D721Med (cell line): Measurements from ENCODE around the gene PCDHA6.
"Not testable (repeated sequence)": the region's sequence is repeated elsewhere in the genome, so short reads cannot be mapped to it uniquely, and the experiment has no call there.

Experiments used
- DNase-seq: peaks from one replicate; pipeline ENCODE4 v3.0.0; 2011; ENCODE audit warnings: low spot score; ENCODE audit not compliant: insufficient read length
- FAIRE-seq: peaks from 2 replicates; lab custom pipeline; 2011; peaks lifted over from hg19 to GRCh38; lab: Jason Lieb, UNC
- TF ChIP-seq, protein P1 (sequence below): IDR thresholded peaks from 2 replicates; pipeline ENCODE4 v1.5.1; 2012; ENCODE audit warnings: mild to moderate bottlenecking, control low read depth; ENCODE audit not compliant: insufficient read depth; ENCODE audit errors: missing control alignments

The PCDHA6 gene

DNA sequence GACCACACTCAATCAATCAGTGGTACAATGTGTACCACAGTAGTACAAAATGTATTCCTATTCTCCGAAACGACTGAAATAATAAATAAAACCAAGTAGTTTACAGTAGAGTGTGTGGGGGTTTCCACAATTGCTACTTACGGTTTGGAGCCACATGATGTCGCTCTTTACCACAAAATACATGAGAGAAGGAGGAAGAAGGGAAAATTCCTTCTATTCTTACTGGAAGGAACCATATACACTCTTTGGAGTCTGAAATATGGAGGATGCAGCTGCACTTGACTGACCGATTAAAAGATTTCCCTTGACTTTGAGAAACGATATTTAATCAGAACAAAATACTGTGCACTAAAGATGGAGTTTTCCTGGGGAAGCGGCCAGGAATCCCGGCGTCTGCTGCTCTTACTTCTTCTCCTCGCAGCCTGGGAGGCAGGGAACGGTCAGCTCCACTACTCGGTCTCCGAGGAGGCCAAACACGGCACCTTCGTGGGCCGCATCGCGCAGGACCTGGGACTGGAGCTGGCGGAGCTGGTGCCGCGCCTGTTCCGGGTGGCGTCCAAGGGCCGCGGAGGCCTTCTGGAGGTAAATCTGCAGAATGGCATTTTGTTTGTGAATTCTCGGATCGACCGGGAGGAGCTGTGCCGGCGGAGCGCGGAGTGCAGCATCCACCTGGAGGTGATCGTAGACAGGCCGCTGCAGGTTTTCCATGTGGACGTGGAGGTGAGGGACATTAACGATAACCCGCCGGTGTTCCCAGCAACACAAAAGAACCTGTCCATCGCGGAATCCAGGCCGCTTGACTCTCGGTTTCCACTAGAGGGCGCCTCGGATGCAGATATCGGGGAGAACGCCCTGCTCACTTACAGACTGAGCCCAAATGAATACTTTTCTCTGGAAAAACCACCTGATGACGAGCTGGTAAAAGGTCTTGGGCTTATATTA is 20.7 kb upstream of the PCDHA6 start, which contains the start of gene PCDHA4:
TSS of gene PCDHA4 (plus strand) at position 235 of the 942 bp plus-strand sequence.
- DNase-seq (no peak), FAIRE-seq (peak; percentile 94)
- TF ChIP-seq, protein P1, sequence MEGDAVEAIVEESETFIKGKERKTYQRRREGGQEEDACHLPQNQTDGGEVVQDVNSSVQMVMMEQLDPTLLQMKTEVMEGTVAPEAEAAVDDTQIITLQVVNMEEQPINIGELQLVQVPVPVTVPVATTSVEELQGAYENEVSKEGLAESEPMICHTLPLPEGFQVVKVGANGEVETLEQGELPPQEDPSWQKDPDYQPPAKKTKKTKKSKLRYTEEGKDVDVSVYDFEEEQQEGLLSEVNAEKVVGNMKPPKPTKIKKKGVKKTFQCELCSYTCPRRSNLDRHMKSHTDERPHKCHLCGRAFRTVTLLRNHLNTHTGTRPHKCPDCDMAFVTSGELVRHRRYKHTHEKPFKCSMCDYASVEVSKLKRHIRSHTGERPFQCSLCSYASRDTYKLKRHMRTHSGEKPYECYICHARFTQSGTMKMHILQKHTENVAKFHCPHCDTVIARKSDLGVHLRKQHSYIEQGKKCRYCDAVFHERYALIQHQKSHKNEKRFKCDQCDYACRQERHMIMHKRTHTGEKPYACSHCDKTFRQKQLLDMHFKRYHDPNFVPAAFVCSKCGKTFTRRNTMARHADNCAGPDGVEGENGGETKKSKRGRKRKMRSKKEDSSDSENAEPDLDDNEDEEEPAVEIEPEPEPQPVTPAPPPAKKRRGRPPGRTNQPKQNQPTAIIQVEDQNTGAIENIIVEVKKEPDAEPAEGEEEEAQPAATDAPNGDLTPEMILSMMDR: peak; percentile 64

DNA sequence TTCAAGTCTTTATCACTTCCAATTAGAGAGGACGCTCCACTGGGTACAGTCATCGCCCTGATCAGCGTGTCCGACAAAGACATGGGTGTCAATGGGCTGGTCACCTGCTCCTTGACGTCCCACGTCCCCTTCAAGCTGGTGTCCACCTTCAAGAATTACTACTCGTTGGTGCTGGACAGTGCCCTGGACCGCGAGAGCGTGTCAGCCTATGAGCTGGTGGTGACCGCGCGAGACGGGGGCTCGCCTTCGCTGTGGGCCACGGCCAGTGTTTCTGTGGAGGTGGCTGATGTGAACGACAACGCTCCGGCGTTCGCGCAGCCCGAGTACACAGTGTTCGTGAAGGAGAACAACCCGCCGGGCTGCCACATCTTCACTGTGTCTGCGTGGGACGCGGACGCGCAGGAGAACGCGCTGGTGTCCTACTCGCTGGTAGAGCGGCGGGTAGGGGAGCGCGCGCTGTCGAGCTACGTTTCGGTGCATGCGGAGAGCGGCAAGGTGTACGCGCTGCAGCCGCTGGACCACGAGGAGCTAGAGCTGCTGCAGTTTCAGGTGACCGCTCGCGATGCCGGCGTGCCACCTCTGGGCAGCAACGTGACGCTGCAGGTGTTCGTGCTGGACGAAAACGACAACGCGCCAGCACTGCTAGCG is 19.4 kb upstream of the PCDHA6 start:
- DNase-seq, FAIRE-seq: not testable (repeated sequence)

DNA sequence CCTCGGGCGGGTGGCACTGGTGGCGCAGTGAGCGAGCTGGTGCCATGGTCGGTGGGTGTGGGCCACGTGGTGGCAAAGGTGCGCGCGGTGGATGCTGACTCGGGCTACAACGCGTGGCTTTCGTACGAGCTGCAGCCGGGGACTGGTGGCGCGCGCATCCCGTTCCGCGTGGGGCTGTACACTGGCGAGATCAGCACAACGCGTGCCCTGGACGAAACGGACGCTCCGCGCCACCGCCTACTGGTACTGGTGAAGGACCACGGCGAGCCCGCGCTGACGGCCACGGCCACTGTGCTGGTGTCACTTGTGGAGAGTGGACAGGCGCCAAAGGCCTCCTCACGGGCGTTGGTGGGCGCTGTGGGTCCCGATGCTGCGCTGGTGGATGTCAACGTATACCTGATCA is 18.9 kb upstream of the PCDHA6 start:
- FAIRE-seq: no peak
- no peak for DNase-seq

DNA sequence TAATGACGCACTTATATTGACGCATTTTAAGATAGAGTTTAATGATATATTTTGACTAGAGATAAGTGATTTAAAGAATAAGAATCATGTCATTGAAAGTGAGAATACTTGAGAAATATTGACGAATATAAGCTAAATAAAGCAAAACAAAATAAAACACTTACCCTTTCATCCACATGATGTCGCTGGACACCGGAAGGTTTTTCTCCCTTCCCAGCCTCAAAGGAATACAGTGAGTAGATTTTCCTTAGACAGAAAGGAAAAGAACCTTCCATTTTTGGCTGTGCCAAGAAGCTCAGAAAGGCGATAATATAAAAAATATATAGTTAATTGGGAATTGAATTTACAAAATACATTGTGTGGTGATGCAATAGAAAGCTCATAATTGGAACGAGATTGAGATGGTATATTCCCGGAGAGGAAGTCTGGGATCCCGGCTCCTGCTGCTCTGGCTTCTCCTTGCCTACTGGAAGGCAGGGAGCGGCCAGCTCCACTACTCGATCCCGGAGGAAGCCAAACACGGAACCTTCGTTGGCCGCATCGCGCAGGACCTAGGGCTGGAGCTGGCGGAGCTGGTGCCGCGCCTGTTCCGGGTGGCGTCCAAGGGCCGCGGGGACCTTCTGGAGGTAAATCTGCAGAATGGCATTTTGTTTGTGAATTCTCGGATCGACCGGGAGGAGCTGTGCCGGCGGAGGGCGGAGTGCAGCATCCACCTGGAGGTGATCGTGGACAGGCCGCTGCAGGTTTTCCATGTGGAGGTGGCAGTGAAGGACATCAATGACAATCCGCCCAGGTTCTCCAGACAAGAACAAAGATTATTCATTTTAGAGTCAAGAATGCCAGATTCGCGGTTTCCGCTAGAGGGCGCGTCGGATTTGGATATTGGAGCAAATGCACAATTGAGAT is 6.1 kb upstream of the PCDHA6 start, which contains the start of gene PCDHA5:
TSS of gene PCDHA5 (plus strand) at position 239 of the 906 bp plus-strand sequence.
- no peak for DNase-seq
- TF ChIP-seq, protein P1: no peak
- no peak for FAIRE-seq

More for the DNA sequence above, 18.9 kb upstream of the PCDHA6 start:
- TF ChIP-seq, protein P1: no peak

DNA sequence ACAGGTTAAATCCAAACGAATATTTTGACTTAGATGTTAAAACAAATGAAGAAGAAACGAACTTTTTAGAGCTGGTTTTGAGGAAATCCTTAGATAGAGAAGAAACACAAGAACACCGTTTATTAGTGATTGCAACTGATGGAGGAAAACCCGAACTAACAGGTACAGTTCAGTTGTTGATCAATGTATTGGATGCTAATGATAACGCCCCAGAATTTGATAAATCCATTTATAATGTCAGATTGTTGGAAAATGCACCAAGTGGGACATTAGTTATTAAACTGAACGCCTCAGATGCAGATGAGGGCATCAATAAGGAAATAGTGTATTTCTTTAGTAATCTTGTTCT is 5.5 kb upstream of the PCDHA6 start:
- FAIRE-seq (no peak), DNase-seq (no peak)
- TF ChIP-seq, protein P1: no peak

DNA sequence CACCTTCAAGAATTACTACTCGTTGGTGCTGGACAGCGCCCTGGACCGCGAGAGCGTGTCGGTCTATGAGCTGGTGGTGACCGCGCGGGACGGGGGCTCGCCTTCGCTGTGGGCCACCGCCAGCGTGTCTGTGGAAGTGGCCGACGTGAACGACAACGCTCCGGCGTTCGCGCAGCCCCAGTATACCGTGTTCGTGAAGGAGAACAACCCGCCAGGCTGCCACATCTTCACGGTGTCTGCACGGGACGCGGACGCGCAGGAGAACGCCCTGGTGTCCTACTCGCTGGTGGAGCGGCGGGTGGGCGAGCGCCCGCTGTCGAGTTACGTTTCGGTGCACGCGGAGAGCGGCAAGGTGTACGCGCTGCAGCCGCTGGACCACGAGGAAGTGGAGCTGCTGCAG is 4.8 kb upstream of the PCDHA6 start:
- DNase-seq, FAIRE-seq: not testable (repeated sequence)

DNA sequence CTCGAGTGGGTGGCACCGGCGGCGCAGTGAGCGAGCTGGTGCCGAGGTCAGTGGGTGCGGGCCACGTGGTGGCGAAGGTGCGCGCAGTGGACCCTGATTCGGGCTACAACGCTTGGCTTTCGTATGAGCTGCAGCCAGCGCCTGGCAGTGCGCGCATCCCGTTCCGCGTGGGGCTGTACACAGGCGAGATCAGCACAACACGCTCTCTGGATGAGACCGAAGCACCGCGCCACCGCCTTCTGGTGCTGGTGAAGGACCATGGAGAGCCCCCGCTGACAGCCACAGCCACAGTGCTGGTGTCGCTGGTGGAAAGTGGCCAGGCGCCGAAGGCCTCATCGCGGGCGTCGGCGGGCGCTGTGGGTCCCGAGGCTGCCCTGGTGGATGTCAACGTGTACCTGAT is 4.3 kb upstream of the PCDHA6 start:
- no peak for DNase-seq
- FAIRE-seq: no peak
- TF ChIP-seq, protein P1: no peak
